ENCODE measurements around the gene CARNS1.

- TF ChIP-seq ZFP30 (CRISPR knock-in tag; IDR thresholded peaks at IDR 0.05) (no peak), ISL1 (CRISPR knock-in tag; IDR thresholded peaks at IDR 0.05) (no peak), BACH2 (CRISPR knock-in tag; IDR thresholded peaks at IDR 0.05; ENCODE audit: borderline replicate concordance) (no peak), GLIS3 (CRISPR knock-in tag; IDR thresholded peaks at IDR 0.05) (no peak), ARNTL (CRISPR knock-in tag; IDR thresholded peaks at IDR 0.05; ENCODE audit: borderline replicate concordance, low read depth) (no peak), ESRRG (CRISPR knock-in tag; IDR thresholded peaks at IDR 0.05) (no peak), PATZ1 (CRISPR knock-in tag; IDR thresholded peaks at IDR 0.05; ENCODE audit: borderline replicate concordance) (no peak), OSR1 (CRISPR knock-in tag; IDR thresholded peaks at IDR 0.05) (no peak), ZNF565 (CRISPR knock-in tag; conservative IDR thresholded peaks at IDR 0.05; ENCODE audit: low read depth) (no peak), TOX (CRISPR knock-in tag; IDR thresholded peaks at IDR 0.05; ENCODE audit: borderline replicate concordance) (no peak), SNAI2 (CRISPR knock-in tag; IDR thresholded peaks at IDR 0.05) (no peak), TCF4 (CRISPR knock-in tag; IDR thresholded peaks at IDR 0.05; ENCODE audit: borderline replicate concordance) (no peak), POU6F1 (CRISPR knock-in tag; IDR thresholded peaks at IDR 0.05; ENCODE audit: borderline replicate concordance, low read depth) (no peak)
These were observed 18.3 kb downstream of the CARNS1 start for GRCh38 chr11:67433536-67434394.

Measured in SK-N-SH treated with all-trans-retinoic acid at 6 μM for 48 hours (cell line).